ENCODE data around the gene RAB33B.

The RAB33B gene

DNA sequence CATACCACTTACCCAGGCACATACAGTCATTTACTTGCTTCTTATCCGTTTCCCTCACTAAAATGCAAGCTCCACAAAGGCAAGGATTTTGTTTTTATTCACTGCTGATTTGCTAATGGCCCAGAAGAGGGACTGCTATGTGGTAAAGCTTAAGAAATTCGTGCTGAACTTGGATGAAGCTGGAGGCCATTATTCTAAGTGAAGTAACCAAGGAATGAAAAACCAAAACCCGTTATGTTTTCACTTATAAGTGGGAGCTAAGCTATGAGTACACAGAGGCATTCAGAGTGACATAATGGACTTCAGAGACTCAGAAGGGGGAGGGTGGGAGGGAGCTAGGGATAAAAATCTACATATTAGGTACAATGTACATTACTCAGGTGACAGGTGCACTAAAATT is 47.2 kb downstream of the RAB33B start:
- H3K27ac ChIP-seq (ENCODE audit: low read length): no peak overlapping the region
- no peaks in the 10 kb centered on the region for H3K9me2 ChIP-seq (replicated peaks; ENCODE audit: insufficient read depth, low read length)
- no peak overlapping the region for H3K9ac ChIP-seq (ENCODE audit: low read length)
- H2AFZ ChIP-seq (ENCODE audit: low read length): no peak overlapping the region
- H3F3A ChIP-seq (ENCODE audit: insufficient read depth, low read length): no peaks in the 10 kb centered on the region
- no peaks in the 10 kb centered on the region for H3K36me3 ChIP-seq (replicated peaks; ENCODE audit: insufficient read depth, low read length)
- H4K20me1 ChIP-seq (ENCODE audit: insufficient read depth, low read length): no peaks in the 10 kb centered on the region
- H3K9me3 ChIP-seq (replicated peaks; ENCODE audit: insufficient read depth, low read length): no peaks in the 10 kb centered on the region
- DNase-seq: no peak
- H3K4me2 ChIP-seq (ENCODE audit: low read depth, low read length): no peak overlapping the region
- no peaks in the 10 kb centered on the region for H3K79me2 ChIP-seq (ENCODE audit: low read length)
- H3K27me3 ChIP-seq (replicated peaks; ENCODE audit: insufficient read depth, low read length): no peaks in the 10 kb centered on the region
- H3K4me1 ChIP-seq (ENCODE audit: low read length): no peaks in the 10 kb centered on the region
- H3K4me3 ChIP-seq (ENCODE audit: low read length): no peak overlapping the region
- no peak for TF ChIP-seq EZH2 (optimal IDR thresholded peaks at IDR 0.05; ENCODE audit: low read depth, low read length)

DNA sequence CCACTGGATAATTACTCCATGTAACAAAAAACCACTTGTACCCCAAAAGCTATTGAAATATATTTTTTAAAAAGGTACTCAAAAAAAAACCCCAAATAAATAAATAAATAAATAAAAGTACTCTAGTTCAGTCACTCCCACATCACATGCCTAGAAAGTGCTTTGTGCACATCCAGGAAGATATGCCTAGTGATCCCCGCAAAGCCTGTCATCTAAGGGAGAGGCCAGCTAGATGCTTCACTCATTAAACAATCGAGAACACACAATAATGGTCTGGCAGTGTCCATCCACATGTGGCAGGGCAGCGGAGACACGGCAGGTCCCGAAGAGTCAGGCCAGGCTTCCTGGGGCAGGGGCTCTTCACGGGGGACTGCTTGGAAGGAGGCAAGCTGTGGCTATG is 47.6 kb downstream of the RAB33B start:
- Histone ChIP-seq H3K4me1 (ENCODE audit: low read length) (no peaks in the 10 kb centered on the region), H3K4me2 (ENCODE audit: low read depth, low read length) (no peak overlapping the region), H3K9me2 (replicated peaks; ENCODE audit: insufficient read depth, low read length) (no peaks in the 10 kb centered on the region), H3K79me2 (ENCODE audit: low read length) (no peaks in the 10 kb centered on the region), H4K20me1 (ENCODE audit: insufficient read depth, low read length) (no peaks in the 10 kb centered on the region), H3K27me3 (replicated peaks; ENCODE audit: insufficient read depth, low read length) (no peaks in the 10 kb centered on the region), H2AFZ (ENCODE audit: low read length) (no peak overlapping the region), H3F3A (ENCODE audit: insufficient read depth, low read length) (no peaks in the 10 kb centered on the region), H3K4me3 (ENCODE audit: low read length) (no peak overlapping the region), H3K27ac (ENCODE audit: low read length) (no peak overlapping the region), H3K9me3 (replicated peaks; ENCODE audit: insufficient read depth, low read length) (no peaks in the 10 kb centered on the region), H3K9ac (ENCODE audit: low read length) (no peak overlapping the region), H3K36me3 (replicated peaks; ENCODE audit: insufficient read depth, low read length) (no peaks in the 10 kb centered on the region)
- no peak for DNase-seq
- TF ChIP-seq, protein P1, sequence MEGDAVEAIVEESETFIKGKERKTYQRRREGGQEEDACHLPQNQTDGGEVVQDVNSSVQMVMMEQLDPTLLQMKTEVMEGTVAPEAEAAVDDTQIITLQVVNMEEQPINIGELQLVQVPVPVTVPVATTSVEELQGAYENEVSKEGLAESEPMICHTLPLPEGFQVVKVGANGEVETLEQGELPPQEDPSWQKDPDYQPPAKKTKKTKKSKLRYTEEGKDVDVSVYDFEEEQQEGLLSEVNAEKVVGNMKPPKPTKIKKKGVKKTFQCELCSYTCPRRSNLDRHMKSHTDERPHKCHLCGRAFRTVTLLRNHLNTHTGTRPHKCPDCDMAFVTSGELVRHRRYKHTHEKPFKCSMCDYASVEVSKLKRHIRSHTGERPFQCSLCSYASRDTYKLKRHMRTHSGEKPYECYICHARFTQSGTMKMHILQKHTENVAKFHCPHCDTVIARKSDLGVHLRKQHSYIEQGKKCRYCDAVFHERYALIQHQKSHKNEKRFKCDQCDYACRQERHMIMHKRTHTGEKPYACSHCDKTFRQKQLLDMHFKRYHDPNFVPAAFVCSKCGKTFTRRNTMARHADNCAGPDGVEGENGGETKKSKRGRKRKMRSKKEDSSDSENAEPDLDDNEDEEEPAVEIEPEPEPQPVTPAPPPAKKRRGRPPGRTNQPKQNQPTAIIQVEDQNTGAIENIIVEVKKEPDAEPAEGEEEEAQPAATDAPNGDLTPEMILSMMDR (IDR thresholded peaks at IDR 0.05; ENCODE audit: low read length): no peak
- no peak for TF ChIP-seq EZH2phosphoT487 (IDR thresholded peaks at IDR 0.05; ENCODE audit: low read length)
- no peak for TF ChIP-seq EZH2 (optimal IDR thresholded peaks at IDR 0.05; ENCODE audit: low read depth, low read length)

DNA sequence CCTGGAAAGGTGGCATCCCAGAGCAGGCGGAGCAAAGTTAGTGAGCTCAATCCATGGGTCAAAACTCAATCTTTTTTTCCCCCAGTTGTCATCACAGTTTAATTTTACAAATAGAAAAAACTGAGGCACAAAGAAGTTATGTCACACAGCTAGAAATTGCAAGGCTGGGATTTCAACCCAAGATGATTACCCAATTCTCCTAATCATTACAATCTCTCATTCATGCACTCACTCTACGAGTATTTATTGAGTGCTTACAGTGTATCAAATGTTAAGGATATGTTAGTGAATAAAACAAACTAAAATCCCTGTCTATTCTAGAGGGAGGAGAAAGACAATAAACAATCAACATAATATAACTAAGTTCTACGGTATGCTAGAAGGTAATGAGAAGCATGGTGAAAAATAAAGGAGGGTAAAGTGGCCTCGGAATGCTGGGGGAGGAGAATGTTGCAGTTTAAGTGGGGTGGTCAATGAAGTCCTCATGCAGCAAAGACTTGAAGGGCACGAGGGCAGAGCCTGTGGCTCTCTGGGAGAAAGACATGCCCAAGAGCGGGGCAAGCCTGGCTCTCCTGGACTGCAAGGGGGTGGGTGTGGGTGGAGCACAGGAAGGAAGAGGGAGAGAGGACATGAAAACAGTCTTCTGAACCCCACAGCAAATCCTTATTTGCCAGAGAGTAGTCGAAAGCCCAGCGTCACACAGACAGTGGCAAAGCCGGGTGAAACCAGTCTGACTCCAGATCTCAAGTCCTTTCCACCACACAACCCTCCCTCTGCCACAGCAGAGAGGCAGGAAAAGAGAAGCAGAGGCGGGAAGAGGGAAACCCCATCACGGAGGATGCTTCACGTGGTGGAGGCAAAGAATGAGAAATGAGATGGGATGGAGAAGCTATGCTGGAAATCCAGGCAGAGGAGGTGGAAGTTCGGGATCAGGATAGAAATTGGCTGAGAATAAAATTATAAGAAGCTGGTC is 48.3 kb downstream of the RAB33B start:
- Histone ChIP-seq H3K4me3 (ENCODE audit: low read length) (no peak overlapping the region), H3K79me2 (ENCODE audit: low read length) (no peaks in the 10 kb centered on the region), H3K9me2 (replicated peaks; ENCODE audit: insufficient read depth, low read length) (no peaks in the 10 kb centered on the region), H3K9ac (ENCODE audit: low read length) (no peak overlapping the region), H3F3A (ENCODE audit: insufficient read depth, low read length) (no peaks in the 10 kb centered on the region), H3K4me1 (ENCODE audit: low read length) (no peaks in the 10 kb centered on the region), H3K9me3 (replicated peaks; ENCODE audit: insufficient read depth, low read length) (no peaks in the 10 kb centered on the region), H3K4me2 (ENCODE audit: low read depth, low read length) (no peak overlapping the region), H2AFZ (ENCODE audit: low read length) (no peak overlapping the region), H3K27ac (ENCODE audit: low read length) (no peak overlapping the region), H3K27me3 (replicated peaks; ENCODE audit: insufficient read depth, low read length) (no peaks in the 10 kb centered on the region), H3K36me3 (replicated peaks; ENCODE audit: insufficient read depth, low read length) (no peaks in the 10 kb centered on the region), H4K20me1 (ENCODE audit: insufficient read depth, low read length) (no peaks in the 10 kb centered on the region)
- TF ChIP-seq, protein P1 (IDR thresholded peaks at IDR 0.05; ENCODE audit: low read length): no peak
- TF ChIP-seq EZH2 (optimal IDR thresholded peaks at IDR 0.05; ENCODE audit: low read depth, low read length): no peak
- no peak for TF ChIP-seq EZH2phosphoT487 (IDR thresholded peaks at IDR 0.05; ENCODE audit: low read length)
- no peak for DNase-seq

Data from MM.1S (cell line).